ENCODE measurements around the gene TMEM120B.

Gene TMEM120B

DNA sequence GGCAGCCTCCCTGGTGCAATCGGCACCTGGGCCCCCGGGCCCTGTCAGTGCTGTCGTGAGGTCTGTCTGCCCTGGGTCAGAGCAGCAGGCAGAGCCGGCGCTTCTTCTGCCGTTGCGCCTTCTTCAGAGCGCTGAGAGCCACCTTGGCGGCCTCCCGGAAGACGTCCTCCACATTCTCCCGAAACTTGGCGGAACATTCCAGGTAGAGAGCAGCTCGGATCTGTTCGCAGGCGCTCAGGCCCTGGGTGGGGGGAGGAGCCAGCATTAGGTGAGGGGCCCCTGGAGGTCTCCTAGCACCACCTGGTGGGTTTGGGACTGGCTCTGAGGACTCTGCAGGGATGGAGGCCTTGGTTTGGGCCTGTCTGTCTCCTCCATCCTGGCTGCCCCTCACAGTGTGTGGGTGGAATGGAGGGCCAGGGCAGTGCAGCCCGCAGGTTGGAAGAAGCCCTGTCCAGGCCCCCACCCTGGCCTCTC is 66.9 kb downstream of the TMEM120B start:
- H3K9me3 ChIP-seq (ENCODE audit: insufficient read depth, low read length, severe bottlenecking), result no peaks in the 10 kb centered on the region
- no peak for TF ChIP-seq EZH2 (IDR thresholded peaks at IDR 0.05; ENCODE audit: borderline replicate concordance, low read depth, low read length, severe bottlenecking)
- TF ChIP-seq, protein P1, sequence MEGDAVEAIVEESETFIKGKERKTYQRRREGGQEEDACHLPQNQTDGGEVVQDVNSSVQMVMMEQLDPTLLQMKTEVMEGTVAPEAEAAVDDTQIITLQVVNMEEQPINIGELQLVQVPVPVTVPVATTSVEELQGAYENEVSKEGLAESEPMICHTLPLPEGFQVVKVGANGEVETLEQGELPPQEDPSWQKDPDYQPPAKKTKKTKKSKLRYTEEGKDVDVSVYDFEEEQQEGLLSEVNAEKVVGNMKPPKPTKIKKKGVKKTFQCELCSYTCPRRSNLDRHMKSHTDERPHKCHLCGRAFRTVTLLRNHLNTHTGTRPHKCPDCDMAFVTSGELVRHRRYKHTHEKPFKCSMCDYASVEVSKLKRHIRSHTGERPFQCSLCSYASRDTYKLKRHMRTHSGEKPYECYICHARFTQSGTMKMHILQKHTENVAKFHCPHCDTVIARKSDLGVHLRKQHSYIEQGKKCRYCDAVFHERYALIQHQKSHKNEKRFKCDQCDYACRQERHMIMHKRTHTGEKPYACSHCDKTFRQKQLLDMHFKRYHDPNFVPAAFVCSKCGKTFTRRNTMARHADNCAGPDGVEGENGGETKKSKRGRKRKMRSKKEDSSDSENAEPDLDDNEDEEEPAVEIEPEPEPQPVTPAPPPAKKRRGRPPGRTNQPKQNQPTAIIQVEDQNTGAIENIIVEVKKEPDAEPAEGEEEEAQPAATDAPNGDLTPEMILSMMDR (IDR thresholded peaks at IDR 0.05; ENCODE audit: borderline replicate concordance, extremely low read depth, low read length, poor library complexity, severe bottlenecking), result no peak
- no peak overlapping the region for H2AFZ ChIP-seq (ENCODE audit: low read depth, low read length)
- no peak overlapping the region for H3K4me3 ChIP-seq (ENCODE audit: low read depth in 1 of 2, low read length in 2 of 2)
- peaks cover 5% of the 10 kb centered on the region for H3K79me2 ChIP-seq (ENCODE audit: insufficient read depth, low read length)
- no peak overlapping the region for H3K9ac ChIP-seq (ENCODE audit: low read depth, low read length)
- DNase-seq (no peak), ATAC-seq (ENCODE audit: insufficient read depth, low read depth) (no peak)
- peaks cover 24% of the 10 kb centered on the region for H3K36me3 ChIP-seq (ENCODE audit: insufficient read depth, low read length)
- no peak overlapping the region for H3K27ac ChIP-seq (ENCODE audit: low read length)
- no peak overlapping the region for H3K4me2 ChIP-seq (ENCODE audit: insufficient read depth, low read length)
- peaks cover 7% of the 10 kb centered on the region for H3K4me1 ChIP-seq (ENCODE audit: insufficient read depth, low read length)
- peaks cover 3% of the 10 kb centered on the region; the same call in 1 of the 2 replicates for H4K20me1 ChIP-seq (ENCODE audit: insufficient read depth, low read length)
- no peaks in the 10 kb centered on the region for H3K27me3 ChIP-seq (ENCODE audit: insufficient read depth, low read length, poor library complexity)

DNA sequence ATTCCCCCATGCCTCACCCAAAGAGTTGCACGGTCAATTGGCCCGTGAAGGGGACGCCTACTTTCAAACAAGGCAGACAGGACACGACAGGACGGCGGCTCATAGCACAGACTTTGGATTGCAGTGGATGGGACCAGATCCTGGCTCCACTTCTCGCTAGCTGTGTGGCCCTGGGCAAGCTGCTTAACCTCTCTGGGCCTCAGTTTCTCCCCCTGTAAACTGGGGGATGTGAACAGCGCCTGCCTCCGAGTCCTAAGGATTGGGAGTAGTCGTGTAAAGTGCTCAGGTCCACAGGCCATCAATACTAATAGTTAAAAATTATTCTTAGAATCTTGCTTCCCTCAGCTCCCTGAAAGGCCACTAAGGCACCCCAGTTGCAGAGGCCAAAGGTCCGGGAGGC is 67.9 kb downstream of the TMEM120B start:
- Histone ChIP-seq H3K27ac (ENCODE audit: low read length) (no peak overlapping the region), H3K9me3 (ENCODE audit: insufficient read depth, low read length, severe bottlenecking) (no peaks in the 10 kb centered on the region), H3K79me2 (ENCODE audit: insufficient read depth, low read length) (peaks cover 5% of the 10 kb centered on the region), H3K36me3 (ENCODE audit: insufficient read depth, low read length) (peaks cover 24% of the 10 kb centered on the region), H3K9ac (ENCODE audit: low read depth, low read length) (no peak overlapping the region), H2AFZ (ENCODE audit: low read depth, low read length) (no peak overlapping the region), H3K4me1 (ENCODE audit: insufficient read depth, low read length) (peaks cover 7% of the 10 kb centered on the region), H4K20me1 (ENCODE audit: insufficient read depth, low read length) (peaks cover 3% of the 10 kb centered on the region; the same call in 1 of the 2 replicates), H3K4me2 (ENCODE audit: insufficient read depth, low read length) (no peak overlapping the region), H3K4me3 (ENCODE audit: low read depth in 1 of 2, low read length in 2 of 2) (no peak overlapping the region), H3K27me3 (ENCODE audit: insufficient read depth, low read length, poor library complexity) (no peaks in the 10 kb centered on the region)
- no peak for DNase-seq
- no peak for ATAC-seq (ENCODE audit: insufficient read depth, low read depth)
- TF ChIP-seq, protein P1 (IDR thresholded peaks at IDR 0.05; ENCODE audit: borderline replicate concordance, extremely low read depth, low read length, poor library complexity, severe bottlenecking), result no peak
- TF ChIP-seq EZH2 (IDR thresholded peaks at IDR 0.05; ENCODE audit: borderline replicate concordance, low read depth, low read length, severe bottlenecking), result no peak

- no peak for ATAC-seq (ENCODE audit: insufficient read depth, low read depth)
- no peak overlapping the region for H3K4me2 ChIP-seq (ENCODE audit: insufficient read depth, low read length)
Observed at GRCh38 chr12:121781484-121781997, 69.0 kb downstream of the TMEM120B start.

More at GRCh38 chr12:121781484-121781997, 69.0 kb downstream of the TMEM120B start:
- TF ChIP-seq, protein P1 (IDR thresholded peaks at IDR 0.05; ENCODE audit: borderline replicate concordance, extremely low read depth, low read length, poor library complexity, severe bottlenecking), result no peak
- TF ChIP-seq EZH2 (IDR thresholded peaks at IDR 0.05; ENCODE audit: borderline replicate concordance, low read depth, low read length, severe bottlenecking), result no peak
- Histone ChIP-seq H3K27me3 (ENCODE audit: insufficient read depth, low read length, poor library complexity) (no peaks in the 10 kb centered on the region), H3K79me2 (ENCODE audit: insufficient read depth, low read length) (peaks cover 9% of the 10 kb centered on the region), H2AFZ (ENCODE audit: low read depth, low read length) (no peak overlapping the region), H3K9me3 (ENCODE audit: insufficient read depth, low read length, severe bottlenecking) (no peaks in the 10 kb centered on the region), H3K9ac (ENCODE audit: low read depth, low read length) (no peak overlapping the region), H3K36me3 (ENCODE audit: insufficient read depth, low read length) (peaks cover 28% of the 10 kb centered on the region), H3K4me1 (ENCODE audit: insufficient read depth, low read length) (peaks cover under 1% of the 10 kb centered on the region; the same call in 1 of the 2 replicates), H3K4me3 (ENCODE audit: low read depth in 1 of 2, low read length in 2 of 2) (no peak overlapping the region), H3K27ac (ENCODE audit: low read length) (no peak overlapping the region), H4K20me1 (ENCODE audit: insufficient read depth, low read length) (peaks cover 3% of the 10 kb centered on the region)
- DNase-seq, result no peak

Data from DND-41 (cell line).